NCI-H1105 (cell line): ENCODE results near the gene IL36B.

ENCODE experiments used
- DNase-seq: peaks from one replicate; lab custom pipeline; 2025; lab: John Stamatoyannopoulos, UW

Gene IL36B

GRCh38 chr2:113053666-113054065 is 999 bp upstream of the IL36B start:
- no peak for DNase-seq

GRCh38 chr2:113050921-113051895 is 1.5 kb downstream of the IL36B start:
- DNase-seq: no peak

DNA sequence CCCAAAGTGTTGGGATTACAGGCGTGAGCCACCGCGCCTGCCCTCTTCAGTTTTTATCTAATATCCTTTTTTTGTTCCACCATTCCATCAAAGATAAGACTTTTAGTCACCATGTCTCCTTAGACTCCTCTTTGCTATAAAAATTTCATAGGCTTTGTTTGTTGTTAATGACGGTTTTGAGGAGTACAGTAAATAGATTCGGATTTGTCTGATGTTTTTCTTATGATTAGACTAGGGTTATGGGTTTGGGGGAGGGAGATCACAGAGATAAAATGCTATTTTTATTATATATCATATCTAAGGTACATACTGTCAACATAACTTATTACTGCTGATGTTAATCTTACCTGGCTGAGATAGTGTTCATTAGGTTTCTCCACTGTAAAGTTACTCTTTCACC is 6.2 kb downstream of the IL36B start:
- DNase-seq: no peak

GRCh38 chr2:113041871-113042270 is 10.8 kb downstream of the IL36B start:
- DNase-seq: no peak

- DNase-seq: no peak
These were observed 12.9 kb downstream of the IL36B start for GRCh38 chr2:113039719-113040118.

GRCh38 chr2:113039158-113039557 is 13.5 kb downstream of the IL36B start:
- no peak for DNase-seq

GRCh38 chr2:113038291-113038690 is 14.4 kb downstream of the IL36B start:
- no peak for DNase-seq

DNA sequence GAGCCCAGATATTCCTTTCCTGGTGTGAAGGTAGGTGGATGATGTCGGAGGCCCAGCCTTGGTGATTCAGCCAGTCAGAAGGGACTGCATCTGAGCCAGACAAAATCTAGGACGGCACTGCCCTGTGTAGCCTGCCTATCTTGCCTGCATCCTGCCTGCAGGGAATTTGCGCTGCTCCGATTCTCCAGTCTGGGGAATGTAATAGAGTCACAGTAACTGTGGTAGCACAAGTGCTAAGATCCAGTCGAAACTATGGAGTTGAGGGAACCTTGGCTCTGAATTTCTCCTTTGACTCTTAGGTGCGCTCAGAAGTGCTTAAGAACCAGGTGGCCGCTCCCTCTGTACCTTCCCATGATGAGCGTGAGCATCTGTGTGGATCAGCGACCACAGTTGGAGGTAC is 15.9 kb downstream of the IL36B start:
- no peak for DNase-seq

DNA sequence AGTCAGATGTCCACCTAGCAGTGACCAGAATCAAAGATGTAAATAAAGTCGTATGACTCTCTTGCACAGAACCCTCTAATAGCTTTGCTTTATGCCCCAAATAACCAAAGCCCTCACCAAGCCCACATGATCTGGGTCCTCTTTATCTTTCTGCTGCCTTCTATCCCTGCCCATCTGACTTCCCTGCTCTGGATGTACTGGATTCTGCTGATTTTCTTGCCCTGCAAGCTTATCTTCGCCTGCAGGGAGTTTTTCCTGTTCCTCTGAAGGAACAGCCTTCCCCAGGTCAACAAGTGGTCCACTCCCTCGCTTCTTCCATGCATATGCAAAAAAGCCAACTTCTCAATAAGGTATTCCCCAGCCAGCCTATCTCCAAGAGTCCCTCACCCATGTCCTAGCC is 18.7 kb downstream of the IL36B start:
- no peak for DNase-seq

GRCh38 chr2:113032737-113033136 is 19.9 kb downstream of the IL36B start:
- no peak for DNase-seq

GRCh38 chr2:113028112-113028511 is 24.6 kb downstream of the IL36B start:
- DNase-seq: no peak

DNA sequence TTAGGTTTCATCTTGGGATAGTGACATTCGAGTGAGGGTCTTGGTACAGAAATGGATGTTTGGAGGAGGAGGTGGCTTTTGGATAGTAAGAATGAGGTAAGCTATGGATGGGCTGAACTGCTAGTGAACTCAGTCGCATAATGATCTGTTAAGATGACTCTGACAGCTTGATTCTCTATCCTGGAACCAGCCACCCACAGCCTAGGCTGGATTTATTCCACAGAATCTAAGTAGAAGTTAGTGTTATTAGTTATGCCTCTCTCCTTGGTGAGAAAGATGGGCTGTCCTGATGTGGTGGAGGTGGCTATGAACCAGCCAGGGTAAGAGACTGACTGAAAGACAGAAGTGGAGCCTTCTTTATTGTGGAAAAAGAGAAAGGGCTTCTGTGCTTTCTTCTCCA is 25.0 kb downstream of the IL36B start:
- DNase-seq: no peak

DNA sequence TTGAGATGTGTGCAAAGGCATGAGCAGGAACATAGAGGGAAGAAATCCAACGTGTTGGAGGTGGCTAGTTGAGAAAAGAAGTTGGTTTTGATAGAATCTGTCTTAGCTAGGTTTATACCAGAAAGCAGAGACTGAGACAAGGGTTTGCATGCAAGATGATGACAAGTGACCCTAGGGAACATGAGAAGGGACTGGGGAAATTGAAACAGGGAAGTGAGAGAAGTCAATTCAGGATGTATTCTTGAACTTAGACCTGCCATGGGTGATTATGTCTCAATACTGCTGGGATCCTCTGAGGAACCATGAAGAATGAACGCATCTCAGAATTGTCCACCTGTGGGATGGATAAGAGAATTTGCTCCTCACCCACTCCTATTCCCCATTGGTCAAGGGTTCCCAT is 26.9 kb downstream of the IL36B start:
- no peak for DNase-seq

DNA sequence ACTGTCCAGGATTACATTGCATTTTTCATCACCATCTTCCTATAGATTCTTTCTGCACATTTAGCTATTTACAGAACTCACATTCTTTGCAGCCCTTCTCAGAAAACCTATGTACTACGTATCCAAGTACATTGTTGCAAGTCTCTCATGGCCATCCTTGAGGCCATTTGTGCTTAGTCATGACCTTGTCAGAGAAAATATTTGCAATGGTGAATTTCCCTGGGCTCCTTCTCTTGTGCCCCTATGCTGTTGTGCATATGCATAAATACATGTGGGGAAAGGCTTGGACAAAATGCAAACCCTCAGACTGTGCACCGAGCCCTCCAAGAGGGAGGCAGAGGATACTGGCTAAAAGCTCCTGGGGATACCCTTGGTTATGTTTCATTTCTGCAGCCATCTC is 27.9 kb downstream of the IL36B start:
- DNase-seq: no peak

DNA sequence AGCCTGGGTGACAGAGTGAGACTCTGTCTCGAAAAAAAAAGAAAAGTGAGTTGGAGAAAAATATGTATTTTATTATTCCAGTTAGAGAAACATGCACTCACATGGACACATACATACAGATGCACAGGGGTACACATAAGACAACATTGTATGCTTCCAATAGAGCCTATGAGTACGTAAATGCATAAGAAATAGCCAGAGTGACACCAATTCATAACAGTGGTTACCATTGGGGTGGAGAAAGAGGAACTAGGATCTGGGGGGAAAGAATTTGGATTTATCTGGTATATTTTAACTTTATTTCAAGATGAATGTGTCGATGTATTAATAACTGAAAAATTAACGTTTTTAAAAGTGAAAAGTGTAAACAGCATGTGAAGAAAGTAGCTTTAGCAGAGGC is 31.4 kb downstream of the IL36B start:
- DNase-seq: no peak

GRCh38 chr2:113018509-113018908 is 34.2 kb downstream of the IL36B start:
- no peak for DNase-seq

DNA sequence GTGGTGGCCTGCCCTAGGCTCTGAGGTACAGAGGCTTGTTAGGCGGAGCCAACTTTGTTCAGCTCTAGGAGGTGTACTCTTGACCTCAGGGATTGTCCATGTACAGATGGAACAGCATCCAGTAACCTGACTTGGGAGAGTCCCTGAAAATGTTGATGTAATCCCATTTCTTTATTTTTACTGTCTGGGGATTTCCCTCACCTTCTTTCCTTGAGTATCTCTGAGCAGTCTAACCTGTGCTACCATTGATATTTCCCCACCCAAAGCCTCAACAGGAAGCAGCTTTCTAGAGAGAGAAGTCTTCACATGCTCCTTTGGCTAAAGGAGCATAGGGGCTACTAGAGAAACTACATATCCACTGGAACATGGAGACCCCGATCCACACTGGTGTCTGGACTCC is 37.0 kb downstream of the IL36B start:
- no peak for DNase-seq

GRCh38 chr2:113015042-113015441 is 37.6 kb downstream of the IL36B start:
- DNase-seq: no peak

GRCh38 chr2:113014067-113014466 is 38.6 kb downstream of the IL36B start:
- no peak for DNase-seq

- no peak for DNase-seq
These were observed 39.4 kb downstream of the IL36B start for GRCh38 chr2:113013336-113013661.

DNA sequence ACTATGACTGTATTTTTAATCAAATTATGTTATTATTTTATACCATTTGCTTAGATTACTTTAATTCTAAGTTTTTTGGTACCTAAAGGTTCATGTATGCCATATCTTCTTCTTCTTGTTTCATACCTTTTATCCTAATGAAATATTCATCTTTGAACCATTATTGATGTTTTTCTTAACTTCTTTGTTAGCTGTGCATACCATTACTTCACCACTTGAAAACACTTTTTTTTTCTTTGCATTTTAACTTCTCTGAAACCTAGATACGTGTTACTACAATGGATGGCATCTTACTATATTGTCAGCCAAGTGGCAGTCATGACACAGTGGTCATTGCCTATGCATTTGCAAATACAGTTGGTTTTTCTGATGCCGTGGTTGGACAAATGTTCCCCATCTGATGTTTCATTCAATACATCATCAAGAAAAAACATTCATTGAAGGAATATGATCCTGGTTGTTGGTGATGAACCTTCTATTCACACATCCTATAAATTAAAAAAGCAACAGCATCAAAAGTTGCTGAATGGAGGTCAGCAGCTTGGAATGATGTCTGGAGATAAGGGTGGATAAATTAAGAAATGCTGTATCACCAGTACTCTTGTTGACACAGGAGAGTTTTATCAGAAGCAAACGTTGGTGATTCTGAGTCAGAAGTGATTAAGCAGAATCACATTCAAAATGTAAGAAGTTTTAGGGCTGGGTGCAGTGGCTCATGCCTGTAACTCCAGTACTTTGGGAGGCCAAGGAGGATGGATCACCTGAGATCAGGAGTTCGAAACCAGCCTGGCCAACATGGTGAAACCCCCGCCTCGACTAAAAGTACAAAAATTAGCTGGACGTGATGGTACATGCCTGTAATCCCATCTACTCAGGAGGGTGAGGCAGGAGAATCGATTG is 40.0 kb downstream of the IL36B start:
- DNase-seq: no peak

DNA sequence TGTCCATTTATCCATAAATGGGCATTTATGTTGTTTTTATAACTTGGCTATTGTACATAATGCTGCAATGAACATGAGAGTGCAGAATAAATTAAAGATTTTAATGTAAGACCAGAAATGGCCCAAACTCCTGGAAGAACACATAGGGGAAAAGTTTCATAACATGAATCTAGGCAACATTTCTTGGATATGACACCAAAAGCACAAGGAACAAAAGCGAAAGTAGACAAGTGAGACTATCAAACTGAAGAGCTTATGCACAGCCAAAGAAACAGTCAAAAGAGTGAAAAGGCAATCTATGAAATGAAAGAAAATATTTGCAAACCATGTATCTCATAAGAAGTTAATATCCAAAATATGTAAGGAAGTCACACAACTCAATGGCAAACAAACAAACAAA is 41.6 kb downstream of the IL36B start:
- no peak for DNase-seq

DNA sequence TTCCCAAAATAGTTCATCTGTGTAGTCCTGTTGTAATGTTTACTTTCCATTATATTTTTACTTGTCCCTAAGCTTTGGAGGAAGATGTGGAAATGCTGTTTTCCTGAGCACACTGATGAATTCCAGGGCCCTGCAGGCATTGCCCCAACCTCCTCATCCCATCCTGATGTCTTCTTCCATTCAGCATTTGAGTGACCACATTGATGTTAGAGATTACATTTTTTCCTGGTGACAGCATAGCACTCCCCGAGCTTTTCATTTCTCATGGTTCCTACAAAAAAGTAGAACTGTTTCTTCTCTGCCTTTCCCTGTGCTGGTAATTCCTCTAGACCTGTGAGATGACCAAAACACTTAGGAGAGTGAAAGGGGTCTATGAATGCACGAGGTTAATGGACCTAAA is 42.6 kb downstream of the IL36B start:
- DNase-seq: no peak
